GM18499 (cell line): ENCODE results near the gene IFNAR1.
"Not testable (repeated sequence)": the region's sequence is repeated elsewhere in the genome, so short reads cannot be mapped to it uniquely, and the experiment has no call there.

Experiments used
- ATAC-seq: cut with Tn5 transposase; IDR thresholded peaks from one replicate; pipeline ENCODE4 v1.9.1; 2021; ENCODE audit warnings: moderate number of reproducible peaks; ENCODE audit not compliant: insufficient read depth, unreplicated experiment

IFNAR1 gene

GRCh38 chr21:33305344-33305671, 19.5 kb upstream of the IFNAR1 start:
- ATAC-seq, result no peak

- no peak for ATAC-seq
Observed at GRCh38 chr21:33305938-33306337, 18.8 kb upstream of the IFNAR1 start.

GRCh38 chr21:33308586-33309490, 15.9 kb upstream of the IFNAR1 start:
- no peak for ATAC-seq

GRCh38 chr21:33309778-33310177, 15.0 kb upstream of the IFNAR1 start:
- ATAC-seq, result no peak

- ATAC-seq, result no peak
Observed at GRCh38 chr21:33312121-33312520, 12.6 kb upstream of the IFNAR1 start.

GRCh38 chr21:33313183-33313582, 11.6 kb upstream of the IFNAR1 start:
- ATAC-seq, result no peak

GRCh38 chr21:33313611-33314010, 11.2 kb upstream of the IFNAR1 start:
- ATAC-seq, result no peak

GRCh38 chr21:33314111-33314510, 10.7 kb upstream of the IFNAR1 start:
- no peak for ATAC-seq

- ATAC-seq, result no peak
Observed at GRCh38 chr21:33315946-33316710, 8.6 kb upstream of the IFNAR1 start.

GRCh38 chr21:33317145-33317544, 7.6 kb upstream of the IFNAR1 start:
- ATAC-seq, result no peak

- ATAC-seq, result no peak
Observed at GRCh38 chr21:33317786-33318486, 6.8 kb upstream of the IFNAR1 start.

GRCh38 chr21:33321005-33321404, 3.8 kb upstream of the IFNAR1 start:
- ATAC-seq, result not testable (repeated sequence)

GRCh38 chr21:33323610-33324009, 1.2 kb upstream of the IFNAR1 start:
- ATAC-seq, result not testable (repeated sequence)

- peak; percentile 10 for ATAC-seq
Observed at GRCh38 chr21:33325222-33326067, 675 bp downstream of the IFNAR1 start.

GRCh38 chr21:33327326-33327725, 2.6 kb downstream of the IFNAR1 start:
- no peak for ATAC-seq

GRCh38 chr21:33327792-33328433, 3.1 kb downstream of the IFNAR1 start:
- ATAC-seq, result no peak

- no peak for ATAC-seq
Observed at GRCh38 chr21:33330726-33331125, 6.0 kb downstream of the IFNAR1 start.

- no peak for ATAC-seq
Observed at GRCh38 chr21:33332143-33332542, 7.4 kb downstream of the IFNAR1 start.

GRCh38 chr21:33334191-33334590, 9.4 kb downstream of the IFNAR1 start:
- ATAC-seq, result no peak

GRCh38 chr21:33334824-33335223, 10.1 kb downstream of the IFNAR1 start:
- no peak for ATAC-seq
